K562 (cell line): Measurements from ENCODE around the gene SESN2. TPM values are rescaled to one million over a fixed set of nuclear protein-coding genes. Genes with fewer than 3 reads are reported as not detected.
A peak's percentile ranks its signal among the peaks of the same experiment; 100 is the strongest.

ENCODE experiments used
- ATAC-seq: fragments of 200-7000 bp; cut with Tn5 transposase; 3 replicates; pipeline ENCODE4 v1.9.1; 2020; ENCODE audit warnings: moderate library complexity
- BruUV-seq: library from RNA; stranded (reverse); fragments of 400-500 nt; replicated peaks from 2 replicates; lab custom pipeline; 2021; lab: Mats Ljungman, UMichigan
- CTCF ChIA-PET: fragments of 300-600 bp; formaldehyde crosslinking; extraction: SDS; loops from one replicate; lab custom pipeline; 2021; ENCODE audit warnings: low intra/inter-chr PET ratio; lab: Yijun Ruan, JAX
- POLR2A ChIA-PET: fragments of 300-600, 350-650 bp; sonication (Branson Sonifier 250); formaldehyde crosslinking; extraction: SDS; loops from one replicate; lab custom pipeline; 2021; ENCODE audit warnings: antibody characterized with exemption, inconsistent platforms; lab: Yijun Ruan, JAX
- DNase-seq, 4 experiments: peaks; one replicate each; pipeline versions ENCODE4 v3.0.0 to v3.0.0-alpha.2; 2011 to 2018; ENCODE audit warnings: low spot score in 3 of 4, mixed read lengths in 3 of 4; ENCODE audit errors: extremely low read depth in 1 of 4
- FAIRE-seq: peaks from 2 replicates; lab custom pipeline; 2011; peaks lifted over from hg19 to GRCh38; lab: Jason Lieb, UNC
- H2AFZ ChIP-seq: 2 replicates; pipeline ENCODE4 v1.6.0; 2011; ENCODE audit warnings: low read depth, low read length, control low read depth, inconsistent platforms
- H3K27ac ChIP-seq: fragments of 200-600 bp; 3 replicates; pipeline ENCODE4 v1.8.0; 2011; ENCODE audit warnings: low read depth, mild to moderate bottlenecking, control low read depth, inconsistent platforms, low read length, moderate library complexity, mixed read lengths; ENCODE audit errors: extremely low read depth
- H3K27me3 ChIP-seq, 2 experiments: fragments of 300-600 bp in 1 of 2; 2 replicates in 1 of 2; 3 replicates in 1 of 2; pipeline versions ENCODE4 v1.6.0 to v1.8.0; 2011; ENCODE audit warnings: inconsistent platforms in 2 of 2, low read length in 2 of 2, mild to moderate bottlenecking in 1 of 2, mixed read lengths in 1 of 2, moderate library complexity in 1 of 2; ENCODE audit not compliant: control insufficient read depth in 2 of 2, insufficient read depth in 2 of 2
- H3K36me3 ChIP-seq: fragments of 300-600 bp; 3 replicates; pipeline ENCODE4 v1.8.0; 2011; ENCODE audit warnings: mild to moderate bottlenecking, low read length, inconsistent platforms; ENCODE audit not compliant: control insufficient read depth, insufficient read depth
- H3K4me1 ChIP-seq, 2 experiments: fragments of 200-600 bp in 1 of 2; replicated peaks in 1 of 2; 2 replicates in 1 of 2; 3 replicates in 1 of 2; pipeline versions ENCODE4 v1.5.1 to v1.8.0; 2011; ENCODE audit warnings: inconsistent platforms in 2 of 2, low read length in 2 of 2, mild to moderate bottlenecking in 1 of 2, mixed read lengths in 1 of 2, moderate library complexity in 1 of 2; ENCODE audit not compliant: control insufficient read depth in 2 of 2, insufficient read depth in 2 of 2
- H3K4me2 ChIP-seq: 2 replicates; pipeline ENCODE4 v1.6.1; 2011; ENCODE audit warnings: low read length, control low read depth, inconsistent platforms, mixed read lengths; ENCODE audit not compliant: insufficient read depth
- H3K4me3 ChIP-seq: fragments of 200-600 bp; sonication (generic), shearing (Covaris generic); 2 replicates; pipeline ENCODE4 v1.5.1; 2016; ENCODE audit warnings: control low read depth, inconsistent platforms
- H3K79me2 ChIP-seq: fragments of 200-600 bp; 3 replicates; pipeline ENCODE4 v1.8.0; 2011; ENCODE audit warnings: low read length, inconsistent platforms; ENCODE audit not compliant: control insufficient read depth, insufficient read depth
- H3K9ac ChIP-seq, 2 experiments: 2 replicates each; pipeline versions ENCODE4 v1.6.0 to v1.6.1; 2011; ENCODE audit warnings: low read depth in 2 of 2, low read length in 2 of 2, control low read depth in 1 of 2, inconsistent platforms in 1 of 2, mild to moderate bottlenecking in 1 of 2, mixed read lengths in 1 of 2; ENCODE audit not compliant: insufficient read depth in 1 of 2
- H3K9me1 ChIP-seq: one replicate; pipeline ENCODE4 v1.6.0; 2011; ENCODE audit warnings: inconsistent platforms, mild to moderate bottlenecking, low read length, moderate library complexity; ENCODE audit not compliant: control insufficient read depth, insufficient read depth
- H3K9me3 ChIP-seq: replicated peaks from 2 replicates; pipeline ENCODE4 v1.5.1; 2011; ENCODE audit warnings: low read depth, low read length, inconsistent platforms; ENCODE audit not compliant: control insufficient read depth, insufficient read depth
- H4K20me1 ChIP-seq: replicated peaks from 2 replicates; pipeline ENCODE4 v1.6.1; 2011; ENCODE audit warnings: low read length, inconsistent platforms, mixed read lengths; ENCODE audit not compliant: control insufficient read depth, insufficient read depth
- CC2D1A ChIP-seq: fragments of 450-650 bp; IDR thresholded peaks from 2 replicates; pipeline ENCODE4 v1.6.1; 2017; ENCODE audit warnings: mild to moderate bottlenecking
- FOXO4 ChIP-seq: fragments of 450-650 bp; formaldehyde crosslinking; IDR thresholded peaks from 2 replicates; pipeline ENCODE4 v1.4.0; 2020; ENCODE audit warnings: mild to moderate bottlenecking, moderate library complexity
- JUN ChIP-seq, 2 experiments: sonication (generic) in 1 of 2; formaldehyde crosslinking in 1 of 2; IDR thresholded peaks; 2 replicates each; pipeline versions ENCODE4 v1.6.1 to v1.8.0; 2012 to 2022; ENCODE audit warnings: borderline replicate concordance in 2 of 2, mild to moderate bottlenecking in 2 of 2, improper control_type of control experiment in 1 of 2, low read depth in 1 of 2, low read length in 1 of 2, missing genetic modification reagents in 1 of 2
- KDM4B ChIP-seq, 2 experiments: fragments of 450-650 bp in 1 of 2; sonication (generic) in 1 of 2; IDR thresholded peaks; 2 replicates each; pipeline ENCODE4 v1.6.1; 2016 to 2017; ENCODE audit warnings: borderline replicate concordance in 2 of 2, antibody characterized with exemption in 1 of 2, low read depth in 1 of 2, mild to moderate bottlenecking in 1 of 2
- MAZ ChIP-seq, 2 experiments: fragments of 450-650 bp in 1 of 2; sonication (generic) in 1 of 2; formaldehyde crosslinking; IDR thresholded peaks in 1 of 2; conservative IDR thresholded peaks in 1 of 2; 2 replicates each; pipeline versions ENCODE4 v1.4.0 to v1.5.0; 2020; ENCODE audit warnings: mild to moderate bottlenecking in 1 of 2, missing genetic modification reagents in 1 of 2
- MCM2 ChIP-seq: fragments of 450-650 bp; IDR thresholded peaks from 2 replicates; pipeline ENCODE4 v1.6.1; 2017; ENCODE audit warnings: low read depth, mild to moderate bottlenecking
- SRF ChIP-seq, 2 experiments: fragments of 250-450, 450-650 bp in 1 of 2; sonication (Bioruptor Pico) in 1 of 2; sonication (generic) in 1 of 2; formaldehyde crosslinking; IDR thresholded peaks; 2 replicates each; pipeline versions ENCODE4 v1.5.0 to v1.5.1; 2020 to 2022; ENCODE audit warnings: mild to moderate bottlenecking in 1 of 2, missing genetic modification reagents in 1 of 2
- TCFL5 ChIP-seq: fragments of 250-450 bp; sonication (Bioruptor Pico); conservative IDR thresholded peaks from 2 replicates; pipeline ENCODE4 v1.6.1; 2021; ENCODE audit warnings: mild to moderate bottlenecking, moderate library complexity, matching md5 sums
- WGBS: fragments of 100-300 bp; shearing (Covaris generic); methylation state at CpG from one replicate; pipeline ENCODE4 v1.1.6; 2016; ENCODE audit warnings: low coverage, mixed read lengths; ENCODE audit not compliant: insufficient coverage; ENCODE audit errors: missing lambda C conversion rate; 5-methylcytosine and 5-hydroxymethylcytosine counted together
- in situ Hi-C: fragments of 300-500 bp; cut with MboI; formaldehyde crosslinking; loops from 4 replicates; pipeline ENCODE4 v1.15.0; 2018; ENCODE audit warnings: inconsistent platforms, mixed read lengths
- intact Hi-C: fragments of 100-400 bp; cut with micrococcal nuclease; formaldehyde crosslinking; loops from 2 replicates; pipeline ENCODE4 v1.14.2; 2022
- polyA plus RNA-seq, 8 experiments: library from polyadenylated mRNA; depleted of rRNA in 4 of 8; stranded (reverse) in 5 of 8; unstranded in 3 of 8; fragments of >200 nt; fragmentation: Nextera tagmentation in 2 of 8; fragmentation: Illumina TruSeq in 1 of 8; extraction: Ambion mirVana in 2 of 8; extraction: Trizol in 1 of 8; gene quantifications; 2 replicates each; pipeline versions ENCODE4 v1.2.1 to v1.2.3, GENCODE V29; 2011 to 2014; ENCODE audit warnings: inconsistent platforms in 1 of 8, missing spikeins in 1 of 8
- total RNA-seq, 7 experiments: library from RNA; depleted of rRNA in 6 of 7; stranded (reverse); fragments of >200 nt in 6 of 7; fragmentation: Illumina TruSeq in 2 of 7; extraction: Trizol in 2 of 7; gene quantifications; 2 replicates each; pipeline versions ENCODE4 v1.2.1 to v1.2.3, GENCODE V29; 2011 to 2021; ENCODE audit warnings: low replicate concordance in 1 of 7
- TF ChIP-seq, protein P1 (sequence below): fragments of 250-450 bp; sonication (Bioruptor Pico); IDR thresholded peaks from 2 replicates; pipeline ENCODE4 v1.4.0; 2020; ENCODE audit warnings: borderline replicate concordance
- TF ChIP-seq, protein P2 (sequence below): fragments of 250-450 bp; sonication (Bioruptor Pico); IDR thresholded peaks from 2 replicates; pipeline ENCODE4 v1.8.0; 2022; ENCODE audit warnings: moderate library complexity, mild to moderate bottlenecking, inconsistent platforms
- TF ChIP-seq, protein P3 (sequence below): fragments of 450-650 bp; formaldehyde crosslinking; IDR thresholded peaks from 2 replicates; pipeline ENCODE4 v1.4.0; 2020; ENCODE audit warnings: mild to moderate bottlenecking, mixed read lengths

The SESN2 gene
- total and polyA plus RNA-seq, 9 of the 15 experiments (the other 6 are each of a cell fraction or from before 2014, with no cell fraction given), result 3.7 to 71.3 (median 16.8) TPM

DNA sequence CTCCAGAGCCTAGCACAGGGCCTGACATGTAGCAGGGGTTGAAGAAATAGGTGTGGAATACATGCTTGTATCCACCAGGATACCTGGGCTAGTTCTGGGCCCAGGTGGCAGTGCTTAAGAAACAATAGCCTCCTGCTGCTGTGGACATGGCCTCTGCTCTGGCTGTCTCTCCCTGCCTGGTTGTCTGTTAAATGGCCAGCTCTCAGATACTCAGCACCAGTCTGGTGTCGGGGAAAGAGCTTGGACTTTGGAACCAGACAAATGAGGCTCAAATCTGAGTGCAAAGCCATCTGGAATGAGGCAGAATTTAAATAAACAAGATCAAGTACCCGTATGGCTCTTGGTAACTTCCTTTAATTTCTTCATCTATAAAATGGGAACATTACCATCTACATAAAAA lies 31.5 kb downstream of the SESN2 start:
- H3K9me3 ChIP-seq, result no peaks in the 10 kb centered on the region
- no peaks in the 10 kb centered on the region for H3K36me3 ChIP-seq
- peaks cover 5 to 6% of the 10 kb centered on the region in 2 experiments; a peak in 3 of 5 replicates for H3K4me1 ChIP-seq
- peak overlapping the region; percentile 42; the same call in 1 of the 2 replicates for H2AFZ ChIP-seq
- DNase-seq (no peak), ATAC-seq (no peak), FAIRE-seq (no peak)
- no peaks in the 10 kb centered on the region for H3K27me3 ChIP-seq
- H3K4me2 ChIP-seq, result no peak overlapping the region
- ChIA-PET POLR2A (interaction anchor here (1.3 kb wide), 1 partner anchor 13 kb away, joined by 5 read pairs; no protein-coding TSS in a partner anchor), CTCF (no interaction called here)
- TF ChIP-seq MCM2 (no peak), KDM4B (IDR thresholded peaks at IDR 0.05; ENCODE audit: borderline replicate concordance in 2 of 2, low read depth in 1 of 2) (no peak), MAZ (CRISPR knock-in tag; conservative IDR thresholded peaks at IDR 0.05 in 1 of 2, IDR thresholded peaks at IDR 0.05 in 1 of 2) (no peak), FOXO4 (CRISPR knock-in tag) (no peak), JUN (IDR thresholded peaks at IDR 0.05; ENCODE audit: borderline replicate concordance, low read depth, low read length) (no peak), JUN (CRISPR knock-in tag; IDR thresholded peaks at IDR 0.05; ENCODE audit: borderline replicate concordance) (no peak), SRF (CRISPR knock-in tag; IDR thresholded peaks at IDR 0.05) (no peak), CC2D1A (no peak), TCFL5 (CRISPR knock-in tag) (no peak)
- TF ChIP-seq, protein P1, sequence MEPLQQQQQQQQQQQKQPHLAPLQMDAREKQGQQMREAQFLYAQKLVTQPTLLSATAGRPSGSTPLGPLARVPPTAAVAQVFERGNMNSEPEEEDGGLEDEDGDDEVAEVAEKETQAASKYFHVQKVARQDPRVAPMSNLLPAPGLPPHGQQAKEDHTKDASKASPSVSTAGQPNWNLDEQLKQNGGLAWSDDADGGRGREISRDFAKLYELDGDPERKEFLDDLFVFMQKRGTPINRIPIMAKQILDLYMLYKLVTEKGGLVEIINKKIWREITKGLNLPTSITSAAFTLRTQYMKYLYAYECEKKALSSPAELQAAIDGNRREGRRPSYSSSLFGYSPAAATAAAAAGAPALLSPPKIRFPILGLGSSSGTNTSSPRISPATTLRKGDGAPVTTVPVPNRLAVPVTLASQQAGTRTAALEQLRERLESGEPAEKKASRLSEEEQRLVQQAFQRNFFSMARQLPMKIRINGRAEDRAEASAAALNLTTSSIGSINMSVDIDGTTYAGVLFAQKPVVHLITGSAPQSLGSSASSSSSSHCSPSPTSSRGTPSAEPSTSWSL, result no peak
- TF ChIP-seq, protein P2, sequence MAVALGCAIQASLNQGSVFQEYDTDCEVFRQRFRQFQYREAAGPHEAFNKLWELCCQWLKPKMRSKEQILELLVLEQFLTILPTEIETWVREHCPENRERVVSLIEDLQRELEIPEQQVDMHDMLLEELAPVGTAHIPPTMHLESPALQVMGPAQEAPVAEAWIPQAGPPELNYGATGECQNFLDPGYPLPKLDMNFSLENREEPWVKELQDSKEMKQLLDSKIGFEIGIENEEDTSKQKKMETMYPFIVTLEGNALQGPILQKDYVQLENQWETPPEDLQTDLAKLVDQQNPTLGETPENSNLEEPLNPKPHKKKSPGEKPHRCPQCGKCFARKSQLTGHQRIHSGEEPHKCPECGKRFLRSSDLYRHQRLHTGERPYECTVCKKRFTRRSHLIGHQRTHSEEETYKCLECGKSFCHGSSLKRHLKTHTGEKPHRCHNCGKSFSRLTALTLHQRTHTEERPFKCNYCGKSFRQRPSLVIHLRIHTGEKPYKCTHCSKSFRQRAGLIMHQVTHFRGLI (CRISPR knock-in tag), result no peak
- TF ChIP-seq, protein P3, sequence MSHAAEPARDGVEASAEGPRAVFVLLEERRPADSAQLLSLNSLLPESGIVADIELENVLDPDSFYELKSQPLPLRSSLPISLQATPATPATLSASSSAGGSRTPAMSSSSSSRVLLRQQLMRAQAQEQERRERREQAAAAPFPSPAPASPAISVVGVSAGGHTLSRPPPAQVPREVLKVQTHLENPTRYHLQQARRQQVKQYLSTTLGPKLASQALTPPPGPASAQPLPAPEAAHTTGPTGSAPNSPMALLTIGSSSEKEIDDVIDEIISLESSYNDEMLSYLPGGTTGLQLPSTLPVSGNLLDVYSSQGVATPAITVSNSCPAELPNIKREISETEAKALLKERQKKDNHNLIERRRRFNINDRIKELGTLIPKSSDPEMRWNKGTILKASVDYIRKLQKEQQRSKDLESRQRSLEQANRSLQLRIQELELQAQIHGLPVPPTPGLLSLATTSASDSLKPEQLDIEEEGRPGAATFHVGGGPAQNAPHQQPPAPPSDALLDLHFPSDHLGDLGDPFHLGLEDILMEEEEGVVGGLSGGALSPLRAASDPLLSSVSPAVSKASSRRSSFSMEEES (CRISPR knock-in tag), result no peak
- no peaks in the 10 kb centered on the region for H3K9me1 ChIP-seq
- H3K4me3 ChIP-seq, result no peak overlapping the region
- no TSS peak for BruUV-seq
- no peaks in the 10 kb centered on the region for H3K79me2 ChIP-seq
- no peaks in the 10 kb centered on the region; the same call in 1 of the 2 replicates for H4K20me1 ChIP-seq
- WGBS, result 52% methylated on average over 2 of the region's 2 CpGs
- intact Hi-C loops (no loop called here), in situ Hi-C loops (no loop called here)
- no peak overlapping the region for H3K27ac ChIP-seq
- peak overlapping the region in 1 of 2 experiments; percentile 55; a peak in 1 of 4 replicates for H3K9ac ChIP-seq
